ENCODE data around the gene RADX. TPM values are rescaled to one million over a fixed set of nuclear protein-coding genes. Genes with fewer than 3 reads are reported as not detected.

Gene RADX
- polyA plus RNA-seq, 1 donor (not counting 4 experiments of a cell fraction or from before 2014, with no cell fraction given): 6.3 TPM

GRCh38 chrX:106692425-106693065, 80.8 kb downstream of the RADX start:
- Histone ChIP-seq H3K79me2 (ENCODE audit: control insufficient read depth, insufficient read depth, low read length) (no peaks in the 10 kb centered on the region), H2AFZ (ENCODE audit: control insufficient read depth, low read length) (no peak overlapping the region), H3K4me3 (ENCODE audit: control insufficient read depth in 2 of 3, extremely low read depth in 1 of 3, insufficient read depth in 2 of 3, low read depth in 1 of 3, low read length in 3 of 3) (no peak overlapping the region), H3K9me3 (ENCODE audit: control insufficient read depth, low read depth, low read length) (no peaks in the 10 kb centered on the region), H3K27me3 (ENCODE audit: control insufficient read depth, extremely low read depth, insufficient read depth, low read length) (no peaks in the 10 kb centered on the region), H4K20me1 (ENCODE audit: control insufficient read depth, extremely low read depth, insufficient read depth, low read length) (no peaks in the 10 kb centered on the region), H3K4me2 (ENCODE audit: control insufficient read depth, extremely low read depth, insufficient read depth, low read depth, low read length) (no peak overlapping the region), H3K36me3 (ENCODE audit: control insufficient read depth in 2 of 2, extremely low read depth in 1 of 2, insufficient read depth in 2 of 2, low read length in 2 of 2) (no peaks in the 10 kb centered on the region), H3K9me1 (ENCODE audit: control insufficient read depth, extremely low read depth, insufficient read depth, low read length) (no peaks in the 10 kb centered on the region), H3K4me1 (ENCODE audit: control insufficient read depth, extremely low read depth, insufficient read depth, low read length) (peaks cover 5% of the 10 kb centered on the region), H3K9ac (ENCODE audit: control insufficient read depth, extremely low read depth, insufficient read depth, low read length) (no peak overlapping the region), H3K27ac (ENCODE audit: control insufficient read depth, insufficient read depth, low read length) (no peak overlapping the region)
- FAIRE-seq: no peak
- dilution Hi-C loops (cut with MboI; ENCODE audit: extremely low pct_ligation_motif_present, low sequenced_read_pairs): no loop called here
- TF ChIP-seq EZH2 (IDR thresholded peaks at IDR 0.05; ENCODE audit: low read length): no peak
- TF ChIP-seq, protein P1, sequence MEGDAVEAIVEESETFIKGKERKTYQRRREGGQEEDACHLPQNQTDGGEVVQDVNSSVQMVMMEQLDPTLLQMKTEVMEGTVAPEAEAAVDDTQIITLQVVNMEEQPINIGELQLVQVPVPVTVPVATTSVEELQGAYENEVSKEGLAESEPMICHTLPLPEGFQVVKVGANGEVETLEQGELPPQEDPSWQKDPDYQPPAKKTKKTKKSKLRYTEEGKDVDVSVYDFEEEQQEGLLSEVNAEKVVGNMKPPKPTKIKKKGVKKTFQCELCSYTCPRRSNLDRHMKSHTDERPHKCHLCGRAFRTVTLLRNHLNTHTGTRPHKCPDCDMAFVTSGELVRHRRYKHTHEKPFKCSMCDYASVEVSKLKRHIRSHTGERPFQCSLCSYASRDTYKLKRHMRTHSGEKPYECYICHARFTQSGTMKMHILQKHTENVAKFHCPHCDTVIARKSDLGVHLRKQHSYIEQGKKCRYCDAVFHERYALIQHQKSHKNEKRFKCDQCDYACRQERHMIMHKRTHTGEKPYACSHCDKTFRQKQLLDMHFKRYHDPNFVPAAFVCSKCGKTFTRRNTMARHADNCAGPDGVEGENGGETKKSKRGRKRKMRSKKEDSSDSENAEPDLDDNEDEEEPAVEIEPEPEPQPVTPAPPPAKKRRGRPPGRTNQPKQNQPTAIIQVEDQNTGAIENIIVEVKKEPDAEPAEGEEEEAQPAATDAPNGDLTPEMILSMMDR (optimal IDR thresholded peaks at IDR 0.05 in 1 of 3, IDR thresholded peaks at IDR 0.05 in 1 of 3, conservative IDR thresholded peaks at IDR 0.05 in 1 of 3; ENCODE audit: extremely low read depth in 1 of 3, insufficient read depth in 2 of 3, low read length in 3 of 3): no peak
- DNase-seq (ENCODE audit: low read depth, low spot score): no peak

DNA sequence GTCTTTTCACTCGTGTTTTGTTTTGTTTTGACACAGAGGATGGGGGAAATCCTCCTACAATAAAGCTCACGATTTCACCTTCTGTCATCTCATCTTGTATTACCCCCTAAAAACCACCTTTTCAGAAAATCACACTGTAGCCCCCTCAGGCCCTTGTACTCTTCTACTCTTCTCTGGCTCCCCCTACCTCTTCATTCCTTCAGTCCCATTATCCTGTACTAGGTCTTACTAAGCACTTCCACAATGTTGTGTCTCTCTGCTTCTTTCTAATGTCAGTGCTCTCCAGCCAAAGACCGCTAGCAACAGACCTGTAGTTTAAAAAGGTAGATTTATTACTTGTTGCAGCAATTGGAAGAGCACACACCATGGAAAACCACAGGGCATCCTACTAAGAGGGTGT, 84.7 kb downstream of the RADX start:
- H4K20me1 ChIP-seq (ENCODE audit: control insufficient read depth, extremely low read depth, insufficient read depth, low read length): no peaks in the 10 kb centered on the region
- H3K4me1 ChIP-seq (ENCODE audit: control insufficient read depth, extremely low read depth, insufficient read depth, low read length): peaks cover 5% of the 10 kb centered on the region
- dilution Hi-C loops (cut with MboI; ENCODE audit: extremely low pct_ligation_motif_present, low sequenced_read_pairs): no loop called here
- H3K4me3 ChIP-seq (ENCODE audit: control insufficient read depth in 2 of 3, extremely low read depth in 1 of 3, insufficient read depth in 2 of 3, low read depth in 1 of 3, low read length in 3 of 3): no peak overlapping the region
- no peaks in the 10 kb centered on the region for H3K9me1 ChIP-seq (ENCODE audit: control insufficient read depth, extremely low read depth, insufficient read depth, low read length)
- FAIRE-seq: no peak
- H3K4me2 ChIP-seq (ENCODE audit: control insufficient read depth, extremely low read depth, insufficient read depth, low read depth, low read length): no peak overlapping the region
- no peaks in the 10 kb centered on the region for H3K36me3 ChIP-seq (ENCODE audit: control insufficient read depth in 2 of 2, extremely low read depth in 1 of 2, insufficient read depth in 2 of 2, low read length in 2 of 2)
- H3K27me3 ChIP-seq (ENCODE audit: control insufficient read depth, extremely low read depth, insufficient read depth, low read length): no peaks in the 10 kb centered on the region
- no peaks in the 10 kb centered on the region for H3K9me3 ChIP-seq (ENCODE audit: control insufficient read depth, low read depth, low read length)
- H3K79me2 ChIP-seq (ENCODE audit: control insufficient read depth, insufficient read depth, low read length): no peaks in the 10 kb centered on the region
- no peak overlapping the region for H3K27ac ChIP-seq (ENCODE audit: control insufficient read depth, insufficient read depth, low read length)
- no peak for DNase-seq (ENCODE audit: low read depth, low spot score)
- no peak overlapping the region for H2AFZ ChIP-seq (ENCODE audit: control insufficient read depth, low read length)
- TF ChIP-seq, protein P1 (optimal IDR thresholded peaks at IDR 0.05 in 1 of 3, IDR thresholded peaks at IDR 0.05 in 1 of 3, conservative IDR thresholded peaks at IDR 0.05 in 1 of 3; ENCODE audit: extremely low read depth in 1 of 3, insufficient read depth in 2 of 3, low read length in 3 of 3): no peak
- H3K9ac ChIP-seq (ENCODE audit: control insufficient read depth, extremely low read depth, insufficient read depth, low read length): no peak overlapping the region

Measured in keratinocyte (primary cell).